Measurements from ENCODE around the gene RAD50.
"Not testable (repeated sequence)": the region's sequence is repeated elsewhere in the genome, so short reads cannot be mapped to it uniquely, and the experiment has no call there.

RAD50 gene

DNA sequence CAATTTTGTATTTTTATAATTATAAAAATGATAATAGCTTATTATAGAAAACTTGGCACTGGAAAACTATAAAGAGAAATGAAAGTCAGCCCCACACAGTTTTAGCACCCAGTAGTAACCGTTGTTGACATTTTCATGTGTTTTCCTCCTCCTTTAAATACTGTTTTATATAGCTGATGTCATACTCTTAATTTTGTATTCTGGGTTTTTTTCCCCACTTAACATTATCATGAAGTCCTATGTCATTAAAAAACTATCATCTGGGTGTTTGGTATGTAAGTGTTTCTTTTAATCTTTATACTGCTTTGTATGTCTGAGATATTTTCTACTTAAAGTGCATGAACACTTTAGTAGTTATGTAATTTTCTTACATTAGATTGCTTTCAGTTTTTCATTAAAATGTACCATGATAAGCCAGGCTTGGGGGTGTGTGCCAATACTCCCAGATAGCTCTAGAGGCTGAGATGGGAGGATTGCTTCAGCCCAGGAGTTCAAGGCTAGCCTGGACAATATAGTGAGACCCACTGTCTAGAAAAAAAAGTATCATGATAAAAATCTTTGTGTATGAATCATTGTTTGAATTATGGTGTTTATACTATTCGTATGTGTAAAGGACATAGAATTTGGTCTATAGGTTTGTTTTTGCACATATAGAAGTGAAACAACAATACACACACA, 2.7 kb downstream of the RAD50 start:
- DNase-seq: no peak

DNA sequence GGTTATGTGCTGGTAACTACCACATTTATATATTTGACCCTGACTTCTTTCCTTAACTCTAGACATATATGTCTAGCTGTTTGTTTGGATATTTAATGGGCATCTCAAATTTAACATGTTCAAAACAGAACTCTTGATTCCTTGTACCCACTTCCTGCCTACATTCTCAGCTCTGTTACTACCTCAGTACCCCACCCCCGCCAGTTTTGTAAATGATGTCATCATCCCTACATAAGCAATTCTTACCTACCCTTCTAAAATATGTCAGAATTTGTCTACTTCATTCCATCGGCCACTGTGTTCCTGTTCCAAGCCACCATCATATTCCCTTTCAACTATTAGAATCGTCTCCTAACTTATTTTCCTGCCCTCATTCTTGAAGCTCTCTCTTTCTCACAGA, 4.8 kb downstream of the RAD50 start:
- peak; percentile 30 for DNase-seq

DNA sequence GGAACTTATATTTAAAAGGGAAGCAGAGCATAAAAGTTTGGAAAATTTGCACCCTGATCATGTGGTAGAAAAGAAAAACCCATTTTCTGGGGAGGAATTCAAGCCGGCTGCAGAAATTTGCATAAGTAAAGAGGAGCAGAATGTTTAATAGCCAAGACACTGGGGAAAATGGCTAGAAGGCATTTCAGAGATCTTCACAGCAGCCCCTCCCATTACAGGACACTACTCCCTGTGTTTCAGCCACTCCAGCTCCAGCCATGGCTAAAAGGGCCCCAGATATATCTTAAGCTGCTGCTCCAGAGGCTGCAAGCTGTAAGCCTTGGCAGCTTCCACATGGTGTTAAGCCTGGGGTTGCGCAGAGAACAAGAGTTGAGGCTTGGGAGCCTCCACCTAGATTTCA, 7.8 kb downstream of the RAD50 start:
- not testable (repeated sequence) for DNase-seq

- DNase-seq: peak; percentile 30
These were observed 9.9 kb downstream of the RAD50 start for GRCh38 chr5:132566657-132567056.

DNA sequence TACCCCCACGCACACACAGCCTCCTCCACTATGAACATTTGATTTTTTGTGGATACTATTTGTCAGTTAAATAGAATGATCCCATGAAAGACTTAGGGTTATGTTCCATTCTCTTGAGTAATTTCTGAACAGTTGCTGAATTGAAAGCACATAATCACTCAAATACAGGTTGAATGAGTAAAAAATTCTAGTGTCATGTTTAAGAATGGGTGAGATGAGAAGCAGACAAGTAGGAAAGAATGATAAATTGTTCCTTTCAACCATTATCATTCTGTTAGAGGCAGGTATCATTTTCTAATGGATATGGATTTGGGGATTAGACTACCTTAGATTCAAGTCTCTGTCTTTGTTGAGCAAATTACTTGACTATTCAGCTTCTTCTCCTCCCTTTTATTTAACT, 19.3 kb downstream of the RAD50 start:
- no peak for DNase-seq

- not testable (repeated sequence) for DNase-seq
These were observed 27.8 kb downstream of the RAD50 start for GRCh38 chr5:132584560-132584959.

- peak; percentile 29 for DNase-seq
These were observed 29.3 kb downstream of the RAD50 start for GRCh38 chr5:132586063-132586462.

GRCh38 chr5:132589467-132589866, 32.7 kb downstream of the RAD50 start:
- no peak for DNase-seq

- DNase-seq: peak; percentile 13
These were observed 34.4 kb downstream of the RAD50 start for GRCh38 chr5:132591145-132591544.

DNA sequence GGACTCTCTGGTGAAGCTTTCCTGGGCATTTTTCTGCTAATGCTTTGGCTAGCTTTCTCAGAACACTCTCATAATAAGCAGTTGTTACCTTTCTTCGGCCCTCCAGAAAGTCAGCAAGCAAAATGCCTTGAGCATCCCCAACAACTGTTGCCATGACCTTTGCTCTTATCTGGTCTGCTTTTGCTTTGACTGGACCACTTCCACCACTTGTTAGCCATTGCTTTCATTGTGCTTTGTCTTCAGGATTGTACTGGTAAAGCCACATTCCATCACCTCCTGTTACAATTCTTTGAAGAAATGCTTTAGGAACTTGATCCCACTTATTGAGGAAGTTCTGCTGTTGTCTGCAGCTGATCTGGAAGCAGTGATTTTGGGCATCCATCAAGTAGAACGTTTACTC, 35.7 kb downstream of the RAD50 start:
- no peak for DNase-seq

DNA sequence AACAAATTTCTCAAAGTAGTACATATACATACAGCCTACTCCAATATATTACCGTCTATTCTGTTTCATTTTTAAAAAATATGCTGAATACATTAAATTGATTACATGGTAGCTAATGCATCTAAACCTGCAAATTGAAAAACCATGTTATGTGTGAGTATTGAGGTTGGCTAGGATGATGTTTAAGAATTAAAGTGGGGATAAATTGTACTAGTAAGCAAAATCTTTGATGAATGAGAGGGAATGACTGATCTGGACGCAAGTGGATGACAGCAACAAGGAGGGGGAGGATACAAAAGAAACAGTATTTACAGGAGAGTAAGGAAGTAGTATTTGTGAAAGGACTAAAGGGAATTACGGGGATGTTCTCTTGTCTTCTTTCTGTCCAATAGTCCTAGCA, 37.4 kb downstream of the RAD50 start:
- DNase-seq: no peak

GRCh38 chr5:132595624-132596023, 38.8 kb downstream of the RAD50 start:
- DNase-seq: no peak

GRCh38 chr5:132601071-132601728, 44.4 kb downstream of the RAD50 start:
- no peak for DNase-seq

GRCh38 chr5:132607095-132607494, 50.3 kb downstream of the RAD50 start:
- DNase-seq: peak; percentile 58

- no peak for DNase-seq
These were observed 51.3 kb downstream of the RAD50 start for GRCh38 chr5:132608107-132608506.

GRCh38 chr5:132611965-132612364, 55.2 kb downstream of the RAD50 start:
- no peak for DNase-seq

DNA sequence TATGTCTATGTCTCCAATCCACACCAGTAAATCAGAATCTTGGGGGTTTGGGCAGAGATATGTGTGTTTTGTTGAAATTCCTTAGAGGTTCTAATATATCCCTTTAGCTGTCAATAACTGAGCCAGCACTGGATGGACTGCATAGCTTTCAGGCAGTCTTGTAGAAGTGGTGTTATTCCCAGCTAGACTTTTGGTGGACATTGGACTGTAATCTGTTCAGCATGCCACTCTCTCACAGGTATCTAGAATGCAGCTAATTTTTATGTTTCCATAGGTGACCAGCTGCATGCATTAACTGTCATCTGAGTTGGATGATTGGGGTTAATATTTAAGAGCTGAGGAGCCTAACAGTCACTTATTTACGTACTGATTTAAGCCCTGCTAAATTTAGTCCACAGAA, 56.1 kb downstream of the RAD50 start:
- no peak for DNase-seq

DNA sequence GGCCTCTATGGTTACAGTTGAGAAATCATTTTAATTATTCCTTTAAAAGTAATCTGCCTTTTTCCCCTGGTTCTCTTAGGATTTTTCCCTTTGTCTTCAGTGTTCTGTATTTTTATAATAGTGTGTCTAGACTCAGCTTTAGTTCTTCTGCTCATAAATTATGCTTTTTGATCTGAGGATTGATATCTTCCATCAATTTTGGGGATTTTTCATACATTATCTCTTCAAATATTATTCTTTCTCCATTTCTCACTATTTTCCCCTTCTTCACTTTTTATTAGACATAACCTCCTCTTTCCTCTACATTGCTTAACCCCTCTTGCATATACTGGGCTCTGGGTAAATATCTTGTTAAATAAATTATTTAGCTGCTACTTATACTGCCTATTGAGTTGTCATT, 64.9 kb downstream of the RAD50 start:
- DNase-seq: no peak

- DNase-seq: no peak
These were observed 65.8 kb downstream of the RAD50 start for GRCh38 chr5:132622608-132623007.

GRCh38 chr5:132627470-132627869, 70.7 kb downstream of the RAD50 start:
- no peak for DNase-seq

- no peak for DNase-seq
These were observed 72.0 kb downstream of the RAD50 start for GRCh38 chr5:132628814-132629213.

DNA sequence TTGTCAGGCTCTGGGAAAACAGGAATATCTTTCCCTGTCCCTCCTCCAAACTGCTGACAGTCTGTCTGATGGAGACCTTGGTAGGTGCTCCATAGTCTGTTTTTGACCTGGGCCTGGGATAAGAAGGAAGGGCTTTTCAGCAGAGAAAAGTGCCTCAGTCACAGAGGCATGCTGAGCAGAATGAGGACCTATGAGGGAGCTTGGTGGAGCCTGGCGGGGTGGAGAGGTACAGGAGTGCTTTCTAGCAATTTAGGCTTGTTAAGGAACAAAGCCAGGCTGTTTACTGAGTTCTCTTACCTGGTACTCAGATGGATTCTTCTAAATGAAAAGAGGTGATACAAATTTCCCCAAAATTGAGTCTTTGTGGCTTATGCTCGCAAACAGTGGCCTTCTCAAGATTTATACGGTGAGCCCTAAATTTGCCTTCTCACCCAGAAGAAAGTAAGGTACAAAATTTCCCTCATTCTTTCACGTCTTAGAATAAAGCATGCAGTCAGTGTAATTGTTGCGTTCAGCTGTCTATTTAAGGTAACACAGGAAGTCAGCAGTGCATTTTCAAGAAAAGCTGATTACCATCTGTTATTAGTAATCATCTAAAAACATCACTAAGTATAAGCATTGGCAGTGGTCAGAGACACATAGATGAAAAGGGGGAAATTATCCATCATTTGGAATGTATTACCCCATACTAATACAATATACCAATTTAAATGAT, 72.6 kb downstream of the RAD50 start:
- DNase-seq: peak; percentile 18

DNA sequence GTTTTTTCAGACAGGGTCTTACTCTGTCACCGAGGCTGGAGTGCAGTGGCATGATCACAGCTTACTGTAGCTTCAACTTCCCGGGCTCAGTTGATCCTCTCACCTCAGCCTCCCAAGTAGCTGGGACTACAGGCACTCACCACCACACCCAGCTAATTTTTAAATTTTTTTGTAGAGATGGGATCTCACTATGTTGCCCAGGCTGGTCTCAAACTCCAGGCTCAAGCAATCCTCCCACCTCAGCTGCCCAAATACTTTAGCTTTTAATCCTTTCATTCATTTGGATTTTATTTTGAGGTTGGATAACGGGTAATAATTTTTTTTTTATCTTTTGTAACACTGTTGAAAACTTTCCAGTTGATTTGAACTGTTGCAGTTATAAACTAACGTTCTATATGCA, 76.8 kb downstream of the RAD50 start:
- not testable (repeated sequence) for DNase-seq

DNA sequence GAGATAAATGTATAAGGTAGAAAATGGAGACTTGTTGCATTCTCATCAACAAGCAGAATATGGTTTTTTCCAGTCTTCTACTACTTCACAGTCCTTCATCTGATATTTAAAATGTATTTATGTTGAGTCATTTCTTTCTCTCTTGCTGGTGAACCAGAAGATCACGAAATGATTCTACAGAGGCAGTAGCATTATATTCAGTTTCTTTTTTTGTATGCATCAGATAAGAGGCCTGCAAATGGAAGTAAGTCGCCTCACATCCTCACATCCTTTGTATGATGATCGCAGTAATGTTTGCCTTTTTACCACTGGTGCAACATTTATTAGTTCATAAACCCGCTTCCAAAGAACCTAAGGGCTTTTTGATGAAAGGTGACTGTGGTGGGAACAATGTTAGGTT, 79.1 kb downstream of the RAD50 start:
- peak; percentile 83 for DNase-seq
